Fibroblast of lung (primary cell): Measurements from ENCODE around the gene SFXN3. TPM values are rescaled to one million over a fixed set of nuclear protein-coding genes. Genes with fewer than 3 reads are reported as not detected.

Experiments
- DNase-seq, 2 donors: peaks; one replicate each; pipeline versions ENCODE4 v3.0.0 to v3.0.0-alpha.2; 2010; ENCODE audit warnings: low read depth in 2 of 2
- H2AFZ ChIP-seq: 2 replicates; pipeline ENCODE4 v1.5.1; 2012; ENCODE audit warnings: low read length, control low read depth, inconsistent platforms
- H3K27ac ChIP-seq: 2 replicates; pipeline ENCODE4 v1.5.1; 2011; ENCODE audit warnings: low read length, control low read depth; ENCODE audit not compliant: insufficient read depth
- H3K27me3 ChIP-seq: 2 replicates; pipeline ENCODE4 v1.5.1; 2011; ENCODE audit warnings: mild to moderate bottlenecking, low read length; ENCODE audit not compliant: control insufficient read depth, insufficient read depth
- H3K36me3 ChIP-seq: 2 replicates; pipeline ENCODE4 v1.5.1; 2011; ENCODE audit warnings: low read length; ENCODE audit not compliant: control insufficient read depth, insufficient read depth
- H3K4me1 ChIP-seq: 2 replicates; pipeline ENCODE4 v1.5.1; 2011; ENCODE audit warnings: low read length; ENCODE audit not compliant: control insufficient read depth, insufficient read depth; ENCODE audit errors: extremely low read depth
- H3K4me2 ChIP-seq: 2 replicates; pipeline ENCODE4 v1.5.1; 2011; ENCODE audit warnings: low read length, control low read depth; ENCODE audit not compliant: insufficient read depth; ENCODE audit errors: extremely low read depth
- H3K4me3 ChIP-seq, 4 experiments: fragments of 200-600 bp in 1 of 4; sonication (generic) in 1 of 4; replicated peaks in 1 of 4; 2 replicates each; pipeline ENCODE4 v1.5.1; 2011 to 2016; ENCODE audit warnings: low read length in 4 of 4, low read depth in 3 of 4, mild to moderate bottlenecking in 3 of 4, control low read depth in 2 of 4, inconsistent platforms in 1 of 4, mixed read lengths in 1 of 4; ENCODE audit not compliant: insufficient read depth in 1 of 4; ENCODE audit errors: control extremely low read depth in 1 of 4
- H3K79me2 ChIP-seq: 2 replicates; pipeline ENCODE4 v1.5.1; 2012; ENCODE audit warnings: mild to moderate bottlenecking, low read length, inconsistent platforms; ENCODE audit not compliant: control insufficient read depth, insufficient read depth
- H3K9ac ChIP-seq: 2 replicates; pipeline ENCODE4 v1.5.1; 2011; ENCODE audit warnings: mild to moderate bottlenecking, low read length, control low read depth; ENCODE audit not compliant: insufficient read depth
- H3K9me3 ChIP-seq: 2 replicates; pipeline ENCODE4 v1.5.1; 2012; ENCODE audit warnings: low read depth, low read length; ENCODE audit not compliant: control insufficient read depth, insufficient read depth
- H4K20me1 ChIP-seq: 2 replicates; pipeline ENCODE4 v1.5.1; 2011; ENCODE audit warnings: low read length; ENCODE audit not compliant: control insufficient read depth, insufficient read depth; ENCODE audit errors: extremely low read depth
- CTCF ChIP-seq, 2 donors: IDR thresholded peaks in 1 of 2; conservative IDR thresholded peaks in 1 of 2; 1 replicate in 1 of 2; 2 replicates in 1 of 2; pipeline ENCODE4 v1.5.1; 2011 to 2012; ENCODE audit warnings: low read length in 2 of 2, control low read depth in 1 of 2, inconsistent platforms in 1 of 2, low read depth in 1 of 2, mild to moderate bottlenecking in 1 of 2
- EZH2 ChIP-seq: IDR thresholded peaks from 2 replicates; pipeline ENCODE4 v1.5.1; 2012; ENCODE audit warnings: low read length, control low read depth, mild to moderate bottlenecking; ENCODE audit errors: missing control alignments
- polyA plus RNA-seq, 2 donors: library from polyadenylated mRNA; depleted of rRNA in 1 of 2; stranded (reverse) in 1 of 2; unstranded in 1 of 2; fragments of >200 nt; gene quantifications; 2 replicates each; pipeline ENCODE4 v1.2.1, GENCODE V29; 2011 to 2012; ENCODE audit warnings: missing spikeins in 1 of 2
- total RNA-seq: library from RNA; depleted of rRNA; stranded (reverse); fragments of >200 nt; gene quantifications from 2 replicates; pipeline ENCODE4 v1.2.1, GENCODE V29; 2014

Gene SFXN3
- total and polyA plus RNA-seq, 2 donors (not counting 1 experiment from before 2014, with no cell fraction given), result 55.0 to 79.3 TPM

DNA sequence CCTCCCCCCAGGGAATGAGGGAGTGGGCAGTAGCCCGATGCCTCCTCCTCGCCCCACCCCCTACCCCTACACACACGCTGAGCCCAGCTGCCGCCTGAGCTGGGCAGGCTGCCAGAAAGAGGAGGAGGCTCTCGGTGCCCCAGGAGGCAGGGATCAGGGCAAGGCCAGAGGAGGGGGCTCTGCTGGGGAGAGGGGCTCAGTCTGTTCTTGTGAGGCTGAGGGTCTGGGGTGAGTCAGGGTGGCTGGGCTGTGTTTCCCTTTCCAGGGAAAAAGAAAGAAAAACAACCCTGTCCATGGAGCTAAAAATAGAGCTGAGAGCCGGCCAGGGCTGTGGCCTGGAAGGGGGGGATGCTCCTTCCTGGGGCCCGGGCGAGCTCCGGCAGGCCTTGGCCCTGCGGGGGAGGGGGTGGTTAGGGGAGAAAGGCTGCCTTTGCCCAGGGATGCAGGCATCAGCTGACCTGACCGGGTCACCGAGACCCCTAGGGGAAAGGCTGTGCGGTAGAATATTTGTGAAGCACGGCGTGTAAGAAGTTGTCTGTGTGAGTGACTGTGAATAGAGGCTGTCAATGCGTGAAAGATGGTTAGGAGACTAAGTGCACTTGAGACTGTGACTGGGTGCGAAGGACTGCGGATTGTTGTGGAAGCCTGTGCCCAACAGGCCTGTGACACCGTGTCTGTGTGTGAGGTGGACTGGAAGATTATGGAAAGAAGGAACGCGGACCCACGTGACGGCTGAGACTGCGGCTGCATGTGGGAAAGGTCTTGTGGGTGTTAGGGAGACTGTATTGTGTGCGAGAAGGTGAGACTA lies 32.6 kb upstream of the SFXN3 start:
- H3K36me3 ChIP-seq, result peaks cover 15% of the 10 kb centered on the region
- no peaks in the 10 kb centered on the region for H3K9me3 ChIP-seq
- TF ChIP-seq EZH2 (no peak), CTCF (conservative IDR thresholded peaks at IDR 0.05 in 1 of 2, IDR thresholded peaks at IDR 0.05 in 1 of 2; ENCODE audit: low read depth in 1 of 2, low read length in 2 of 2) (no peak)
- H3K4me2 ChIP-seq, result peak overlapping the region; percentile 99
- peaks cover 27% of the 10 kb centered on the region for H3K4me1 ChIP-seq
- H2AFZ ChIP-seq, result peak overlapping the region; percentile 2
- H3K79me2 ChIP-seq, result peaks cover 35% of the 10 kb centered on the region
- H3K9ac ChIP-seq, result peak overlapping the region; percentile 95
- H4K20me1 ChIP-seq, result peaks cover 2% of the 10 kb centered on the region
- H3K27me3 ChIP-seq, result no peaks in the 10 kb centered on the region
- peak overlapping the region; percentile 73 to 98 (median 84) for H3K4me3 ChIP-seq
- peak overlapping the region; percentile 96 for H3K27ac ChIP-seq
- DNase-seq, result peak; percentile 83 to 87

- peak overlapping the region; percentile 73 to 98 (median 84) for H3K4me3 ChIP-seq
- H4K20me1 ChIP-seq, result peaks cover 2% of the 10 kb centered on the region
- H2AFZ ChIP-seq, result peak overlapping the region; percentile 2
- no peak for TF ChIP-seq EZH2
- TF ChIP-seq CTCF (conservative IDR thresholded peaks at IDR 0.05 in 1 of 2, IDR thresholded peaks at IDR 0.05 in 1 of 2; ENCODE audit: low read depth in 1 of 2, low read length in 2 of 2), result peak; percentile 53
- no peaks in the 10 kb centered on the region for H3K27me3 ChIP-seq
- H3K36me3 ChIP-seq, result peaks cover 22% of the 10 kb centered on the region
- DNase-seq, result peak; percentile 71 to 74
- H3K79me2 ChIP-seq, result peaks cover 43% of the 10 kb centered on the region
- H3K9ac ChIP-seq, result peak overlapping the region; percentile 95
- H3K4me2 ChIP-seq, result peak overlapping the region; percentile 99
- no peaks in the 10 kb centered on the region for H3K9me3 ChIP-seq
- peak overlapping the region; percentile 96 for H3K27ac ChIP-seq
- peaks cover 27% of the 10 kb centered on the region for H3K4me1 ChIP-seq
Measured at GRCh38 chr10:100998991-100999741, 31.9 kb upstream of the SFXN3 start.

- peak within 1 kb of the TSS; percentile 2 for H2AFZ ChIP-seq
Measured at GRCh38 chr10:100999742-101000126, 31.3 kb upstream of the SFXN3 start, which contains the start of gene LZTS2. Gene LZTS2, plus strand, starts transcription at chr10:100999808. Its CDS starts 2,731 bp downstream, at chr10:101002539.

More at GRCh38 chr10:100999742-101000126, 31.3 kb upstream of the SFXN3 start, which contains the start of gene LZTS2:
- H3K4me2 ChIP-seq, result peak within 1 kb of the TSS; percentile 99
- H4K20me1 ChIP-seq, result peaks cover 2% of the 10 kb centered on the region
- TF ChIP-seq EZH2 (no peak), CTCF (conservative IDR thresholded peaks at IDR 0.05 in 1 of 2, IDR thresholded peaks at IDR 0.05 in 1 of 2; ENCODE audit: low read depth in 1 of 2, low read length in 2 of 2) (no peak)
- H3K9ac ChIP-seq, result peak within 1 kb of the TSS; percentile 95
- H3K27ac ChIP-seq, result peak within 1 kb of the TSS; percentile 99
- no peaks in the 10 kb centered on the region for H3K9me3 ChIP-seq
- H3K27me3 ChIP-seq, result no peaks in the 10 kb centered on the region
- H3K79me2 ChIP-seq, result peaks cover 45% of the 10 kb centered on the region
- peaks cover 22% of the 10 kb centered on the region for H3K36me3 ChIP-seq
- H3K4me3 ChIP-seq, result peak within 1 kb of the TSS; percentile 85 to 98 (median 89)
- peaks cover 27% of the 10 kb centered on the region for H3K4me1 ChIP-seq
- no peak for DNase-seq
